GM12878 (cell line): ENCODE data around the gene ATN1. TPM values are rescaled to one million over a fixed set of nuclear protein-coding genes. Genes with fewer than 3 reads are reported as not detected.
A peak's percentile ranks its signal among the peaks of the same experiment; 100 is the strongest.

Experiments
- ASH2L ChIP-seq: fragments of 300-600, 200-600 bp; sonication (generic); IDR thresholded peaks from 2 replicates; pipeline ENCODE4 v1.6.1; 2017; ENCODE audit warnings: low read depth, mild to moderate bottlenecking, borderline replicate concordance
- ATF2 ChIP-seq: IDR thresholded peaks from 2 replicates; pipeline ENCODE4 v1.6.1; 2012; ENCODE audit warnings: low read length, inconsistent platforms
- ATF3 ChIP-seq: IDR thresholded peaks from 2 replicates; pipeline ENCODE4 v1.6.1; 2011; ENCODE audit warnings: low read depth, mild to moderate bottlenecking, low read length, moderate library complexity, borderline replicate concordance; ENCODE audit errors: extremely low read depth
- CBX3 ChIP-seq: fragments of 200-600 bp; sonication (generic); IDR thresholded peaks from 2 replicates; pipeline ENCODE4 v1.6.1; 2016; ENCODE audit warnings: low read depth, borderline replicate concordance
- EZH2 ChIP-seq: IDR thresholded peaks from 2 replicates; pipeline ENCODE4 v1.6.1; 2012; ENCODE audit warnings: low read depth, mild to moderate bottlenecking, control low read depth, inconsistent platforms, low read length, borderline replicate concordance; ENCODE audit not compliant: control insufficient read depth
- IKZF2 ChIP-seq, 2 experiments: fragments of 450-650 bp; IDR thresholded peaks; 2 replicates each; pipeline ENCODE4 v1.6.1; 2017; ENCODE audit warnings: mild to moderate bottlenecking in 2 of 2, moderate library complexity in 2 of 2
- MEF2B ChIP-seq: fragments of 450-650 bp; IDR thresholded peaks from 2 replicates; pipeline ENCODE4 v1.6.1; 2018; ENCODE audit warnings: mild to moderate bottlenecking, moderate library complexity; ENCODE audit not compliant: partially characterized antibody, poor library complexity, severe bottlenecking
- NFYB ChIP-seq: IDR thresholded peaks from 2 replicates; pipeline ENCODE4 v1.6.1; 2011; ENCODE audit warnings: low read depth, mild to moderate bottlenecking, low read length, improper control_type of control experiment, moderate library complexity; ENCODE audit not compliant: insufficient read depth
- SIN3A ChIP-seq: IDR thresholded peaks from 2 replicates; pipeline ENCODE4 v1.6.1; 2012; ENCODE audit warnings: low read depth, low read length, improper control_type of control experiment
- YY1 ChIP-seq: IDR thresholded peaks from 2 replicates; pipeline ENCODE4 v1.6.1; 2011; ENCODE audit warnings: low read depth, mild to moderate bottlenecking, low read length
- ZBTB40 ChIP-seq: fragments of 450-650 bp; IDR thresholded peaks from 2 replicates; pipeline ENCODE4 v1.6.1; 2016; ENCODE audit warnings: mild to moderate bottlenecking, moderate library complexity, borderline replicate concordance
- ZNF687 ChIP-seq: fragments of 450-650 bp; IDR thresholded peaks from 2 replicates; pipeline ENCODE4 v1.6.1; 2017; ENCODE audit warnings: mild to moderate bottlenecking, moderate library complexity
- ZZZ3 ChIP-seq: IDR thresholded peaks from 2 replicates; pipeline ENCODE4 v1.6.1; 2011; ENCODE audit warnings: low read depth; ENCODE audit not compliant: control insufficient read depth, insufficient read length
- polyA plus RNA-seq, 11 experiments: library from polyadenylated mRNA; depleted of rRNA in 4 of 11; unstranded in 6 of 11; stranded (reverse) in 5 of 11; fragments of >200 nt; fragmentation: Nextera tagmentation in 4 of 11; fragmentation: Illumina TruSeq in 1 of 11; extraction: Ambion mirVana in 4 of 11; extraction: Trizol in 1 of 11; gene quantifications; 1 replicate in 1 of 11; 2 replicates in 10 of 11; pipeline versions ENCODE4 v1.2.1 to v1.2.3, GENCODE V29; 2011 to 2016; ENCODE audit warnings: inconsistent platforms in 2 of 11, missing spikeins in 2 of 11, low read depth in 1 of 11
- total RNA-seq, 4 experiments: library from RNA; depleted of rRNA in 3 of 4; stranded (reverse); fragments of >200 nt in 3 of 4; fragmentation: Illumina TruSeq in 1 of 4; extraction: Trizol in 1 of 4; gene quantifications; 2 replicates each; pipeline versions ENCODE4 v1.2.1 to v1.2.3, GENCODE V29; 2013 to 2021
- TF ChIP-seq, protein P1 (sequence below): fragments of 450-650 bp; formaldehyde crosslinking; IDR thresholded peaks from 2 replicates; pipeline ENCODE4 v1.4.0; 2022; ENCODE audit warnings: mild to moderate bottlenecking, moderate library complexity
- TF ChIP-seq, protein P2 (sequence below): IDR thresholded peaks from 2 replicates; pipeline ENCODE4 v1.6.1; 2012; ENCODE audit warnings: low read depth, low read length, improper control_type of control experiment

Gene ATN1
- total and polyA plus RNA-seq, 10 of the 15 experiments (the other 5 are each of a cell fraction or from before 2014, with no cell fraction given), result 0.08 to 44.5 (median 5.0) TPM

GRCh38 chr12:6961278-6961694 lies 33.5 kb downstream of the ATN1 start (continued):
- TF ChIP-seq ZNF687 (peak; percentile 93; the same call in 1 of the 2 replicates), ASH2L (no peak), EZH2 (no peak), CBX3 (no peak), NFYB (no peak), YY1 (peak; percentile 82), MEF2B (no peak), IKZF2 (IDR thresholded peaks at IDR 0.05) (no peak; a peak in 1 of 4 replicates), ATF3 (no peak), SIN3A (no peak), ZBTB40 (no peak), ATF2 (no peak), ZZZ3 (no peak)
- TF ChIP-seq, protein P1, sequence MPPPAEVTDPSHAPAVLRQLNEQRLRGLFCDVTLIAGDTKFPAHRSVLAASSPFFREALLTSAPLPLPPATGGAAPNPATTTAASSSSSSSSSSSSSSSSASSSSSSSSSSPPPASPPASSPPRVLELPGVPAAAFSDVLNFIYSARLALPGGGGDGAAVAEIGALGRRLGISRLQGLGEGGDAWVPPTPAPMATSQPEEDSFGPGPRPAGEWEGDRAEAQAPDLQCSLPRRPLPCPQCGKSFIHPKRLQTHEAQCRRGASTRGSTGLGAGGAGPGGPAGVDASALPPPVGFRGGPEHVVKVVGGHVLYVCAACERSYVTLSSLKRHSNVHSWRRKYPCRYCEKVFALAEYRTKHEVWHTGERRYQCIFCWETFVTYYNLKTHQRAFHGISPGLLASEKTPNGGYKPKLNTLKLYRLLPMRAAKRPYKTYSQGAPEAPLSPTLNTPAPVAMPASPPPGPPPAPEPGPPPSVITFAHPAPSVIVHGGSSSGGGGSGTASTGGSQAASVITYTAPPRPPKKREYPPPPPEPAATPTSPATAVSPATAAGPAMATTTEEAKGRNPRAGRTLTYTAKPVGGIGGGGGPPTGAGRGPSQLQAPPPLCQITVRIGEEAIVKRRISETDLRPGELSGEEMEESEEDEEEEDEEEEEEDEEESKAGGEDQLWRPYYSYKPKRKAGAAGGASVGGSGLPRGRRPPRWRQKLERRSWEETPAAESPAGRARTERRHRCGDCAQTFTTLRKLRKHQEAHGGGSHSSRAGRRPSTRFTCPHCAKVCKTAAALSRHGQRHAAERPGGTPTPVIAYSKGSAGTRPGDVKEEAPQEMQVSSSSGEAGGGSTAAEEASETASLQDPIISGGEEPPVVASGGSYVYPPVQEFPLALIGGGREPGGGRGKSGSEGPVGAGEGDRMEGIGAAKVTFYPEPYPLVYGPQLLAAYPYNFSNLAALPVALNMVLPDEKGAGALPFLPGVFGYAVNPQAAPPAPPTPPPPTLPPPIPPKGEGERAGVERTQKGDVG (CRISPR knock-in tag), result no peak
- TF ChIP-seq, protein P2, sequence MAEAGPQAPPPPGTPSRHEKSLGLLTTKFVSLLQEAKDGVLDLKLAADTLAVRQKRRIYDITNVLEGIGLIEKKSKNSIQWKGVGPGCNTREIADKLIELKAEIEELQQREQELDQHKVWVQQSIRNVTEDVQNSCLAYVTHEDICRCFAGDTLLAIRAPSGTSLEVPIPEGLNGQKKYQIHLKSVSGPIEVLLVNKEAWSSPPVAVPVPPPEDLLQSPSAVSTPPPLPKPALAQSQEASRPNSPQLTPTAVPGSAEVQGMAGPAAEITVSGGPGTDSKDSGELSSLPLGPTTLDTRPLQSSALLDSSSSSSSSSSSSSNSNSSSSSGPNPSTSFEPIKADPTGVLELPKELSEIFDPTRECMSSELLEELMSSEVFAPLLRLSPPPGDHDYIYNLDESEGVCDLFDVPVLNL, result no peak
